Stimulated activated CD8-positive, alpha-beta memory T cell treated with anti-CD3 and anti-CD28 coated beads, Interleukin-15, amount 100 ng/mL, for 4 hours (primary cell): Measurements from ENCODE around the gene DCAF5.
"Not testable (repeated sequence)": the region's sequence is repeated elsewhere in the genome, so short reads cannot be mapped to it uniquely, and the experiment has no call there.

ENCODE experiments used
- DNase-seq, 2 donors: peaks; one replicate each; pipeline ENCODE4 v3.0.0-alpha.2; 2020; ENCODE audit warnings: low read depth in 2 of 2

Gene DCAF5

GRCh38 chr14:69044296-69044695, 108.6 kb downstream of the DCAF5 start:
- no peak for DNase-seq

- no peak for DNase-seq
Measured at GRCh38 chr14:69043596-69044260, 109.2 kb downstream of the DCAF5 start.

GRCh38 chr14:69042787-69043444, 110.0 kb downstream of the DCAF5 start:
- no peak for DNase-seq

- DNase-seq, result no peak
Measured at GRCh38 chr14:69042299-69042698, 110.6 kb downstream of the DCAF5 start.

- DNase-seq, result no peak
Measured at GRCh38 chr14:69041783-69042182, 111.1 kb downstream of the DCAF5 start.

DNA sequence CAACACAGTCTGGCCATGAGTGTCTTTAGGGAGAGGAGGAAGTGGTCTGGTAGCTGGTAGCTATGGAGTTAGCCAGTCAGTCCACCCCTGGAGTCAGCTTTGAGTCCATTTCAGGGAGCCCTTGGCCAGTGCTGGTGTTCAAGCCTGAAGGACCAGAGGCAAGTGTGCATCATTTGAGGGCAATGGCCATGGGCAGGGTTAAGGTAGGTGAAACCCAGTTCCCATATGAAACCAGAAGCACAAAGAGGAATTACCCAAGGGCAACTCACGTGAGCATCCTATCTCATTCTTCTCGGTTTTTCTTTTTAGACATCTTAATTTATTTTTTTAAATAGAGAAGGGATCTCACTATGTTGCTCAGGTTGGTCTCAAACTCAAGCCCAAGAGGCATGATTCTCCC, 112.6 kb downstream of the DCAF5 start:
- no peak for DNase-seq

GRCh38 chr14:69039288-69039628, 113.7 kb downstream of the DCAF5 start:
- DNase-seq, result no peak

DNA sequence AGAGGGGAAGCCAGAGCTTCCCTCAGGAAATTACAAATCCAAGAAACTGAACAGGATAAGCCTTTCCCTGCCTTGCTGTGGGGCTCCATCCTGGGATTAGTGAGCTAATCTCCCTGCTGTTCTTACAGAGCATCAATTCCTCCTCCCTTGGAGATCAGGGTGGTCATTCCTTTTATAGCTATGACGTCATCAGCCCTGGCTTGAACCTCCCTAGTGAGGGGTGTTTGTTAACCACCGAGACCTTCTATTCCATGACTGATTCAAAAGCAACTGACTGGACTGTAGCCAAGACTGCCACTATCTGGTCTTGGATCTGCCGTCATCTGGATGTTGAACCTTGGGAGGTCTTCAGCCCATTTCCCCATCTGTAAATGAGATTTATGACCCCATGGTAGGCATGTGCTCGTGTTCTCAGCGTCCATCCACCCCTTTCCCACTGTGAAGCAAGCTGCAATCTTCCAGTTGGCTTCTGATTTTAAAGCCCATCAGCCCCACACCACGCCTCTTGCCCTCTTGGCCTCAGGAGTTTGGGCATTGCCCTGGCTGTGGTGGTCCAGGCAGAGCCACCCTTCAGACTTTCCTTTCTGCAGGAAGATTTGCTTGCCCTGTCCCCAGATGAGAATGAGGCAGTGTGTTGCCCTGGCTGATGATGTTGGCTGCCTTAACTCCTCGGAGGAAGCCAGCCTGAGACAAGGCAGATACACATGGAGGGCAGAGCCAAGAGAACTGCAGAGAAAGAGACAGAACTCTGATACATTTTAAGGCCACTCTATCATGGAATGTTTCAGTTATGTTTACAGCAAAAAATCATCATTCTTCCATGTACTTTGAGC, 114.2 kb downstream of the DCAF5 start:
- no peak for DNase-seq

GRCh38 chr14:69037790-69038454, 115.0 kb downstream of the DCAF5 start:
- DNase-seq, result no peak

- DNase-seq, result no peak
Measured at GRCh38 chr14:69036757-69037506, 116.0 kb downstream of the DCAF5 start.

DNA sequence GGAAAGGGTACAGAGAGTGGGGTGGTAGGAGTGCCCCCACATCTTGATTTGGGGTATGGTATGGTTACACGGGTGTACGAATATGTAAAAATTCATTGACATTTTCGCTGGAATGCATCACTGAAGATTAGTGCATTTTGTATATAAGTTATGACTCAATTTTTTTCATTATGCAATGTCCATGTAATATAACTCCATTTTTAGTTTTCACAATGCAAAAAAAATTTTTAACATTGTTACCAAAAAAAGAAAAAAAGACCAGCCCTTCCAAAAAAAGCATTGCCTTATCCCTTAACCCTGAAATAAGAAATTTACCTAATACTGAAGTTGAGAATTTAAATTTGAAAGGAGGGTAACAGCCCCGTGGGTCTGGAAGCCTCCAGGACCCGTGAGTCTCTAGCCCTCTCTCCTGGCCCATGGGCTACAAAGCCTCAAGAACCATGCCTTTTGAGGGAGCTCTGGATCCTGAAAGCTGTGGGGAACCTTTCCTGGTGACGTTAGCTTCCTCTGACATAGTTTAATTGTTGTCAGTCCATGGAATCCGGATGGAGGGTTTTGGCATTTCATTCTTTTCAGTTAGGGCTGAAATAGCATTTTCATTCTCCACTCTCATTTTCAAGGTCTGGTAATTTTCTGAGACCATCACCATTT, 118.2 kb downstream of the DCAF5 start:
- no peak for DNase-seq

DNA sequence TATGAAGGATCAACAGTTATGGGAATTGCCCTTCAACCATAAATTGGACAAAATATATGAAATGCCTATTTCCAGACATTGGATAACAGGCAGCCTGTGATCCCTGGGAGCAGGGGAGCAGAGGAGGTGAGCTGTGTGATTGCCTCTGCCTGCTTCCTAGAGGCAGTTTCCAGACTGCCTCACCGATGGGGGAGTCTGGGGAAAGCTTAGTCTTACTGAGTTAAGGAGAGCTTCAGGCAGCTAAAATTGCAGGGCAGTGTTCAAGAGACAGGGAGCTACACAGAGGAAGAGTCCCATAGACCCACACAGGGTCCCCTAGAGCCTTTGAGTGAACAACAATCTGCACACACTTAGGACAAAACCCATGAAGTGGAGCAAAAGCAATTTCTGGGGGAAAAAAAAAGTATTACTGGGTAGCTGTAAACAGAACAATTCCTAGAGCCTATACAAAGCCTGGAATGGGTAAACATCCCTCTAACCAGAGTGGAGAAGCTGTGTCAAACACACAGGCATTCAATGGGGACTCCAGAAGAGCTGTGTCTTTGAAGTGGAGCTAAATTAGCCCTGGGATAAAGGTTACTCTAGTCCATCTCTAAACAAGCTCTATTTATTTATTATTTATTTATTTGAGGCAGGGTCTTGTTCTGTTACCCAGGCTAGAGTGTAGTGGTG, 125.5 kb downstream of the DCAF5 start:
- DNase-seq, result no peak

DNA sequence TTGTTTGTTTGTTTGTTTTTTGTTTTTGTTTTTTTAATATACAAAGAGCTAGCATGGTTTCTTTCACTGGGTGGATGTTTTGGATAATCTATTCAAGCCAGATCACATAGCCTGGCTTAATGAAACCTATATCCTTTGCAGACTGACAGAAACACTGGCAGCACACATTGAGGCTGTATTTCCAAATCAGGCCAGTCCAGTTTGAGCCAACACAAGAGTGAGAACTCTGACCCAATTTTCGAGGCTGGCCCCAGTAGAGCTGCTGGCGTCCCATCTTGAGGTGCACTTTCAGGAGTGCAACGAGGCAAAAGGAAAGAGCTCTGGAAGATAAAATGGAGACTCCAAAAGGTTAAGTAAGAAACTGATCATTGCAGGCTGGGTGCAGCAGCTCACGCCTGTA, 129.9 kb downstream of the DCAF5 start:
- DNase-seq, result no peak

DNA sequence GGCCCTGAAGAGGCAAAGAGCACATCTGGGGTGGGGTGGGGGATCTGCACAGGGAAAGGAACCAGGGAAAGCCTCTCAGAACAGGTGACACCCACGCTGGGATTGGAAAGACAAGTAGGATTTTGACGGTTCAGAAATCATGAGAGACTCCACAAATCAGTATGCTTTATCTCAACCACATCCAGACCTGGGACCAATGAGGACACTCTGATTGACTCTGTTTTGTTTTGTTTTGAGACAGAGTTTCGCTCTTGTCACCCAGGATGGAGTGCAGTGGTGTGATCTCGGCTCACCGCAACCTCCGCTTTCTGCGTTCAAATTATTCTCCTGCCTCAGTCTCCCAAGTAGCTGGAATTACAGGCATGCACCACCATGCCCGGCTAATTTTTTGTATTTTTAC, 130.8 kb downstream of the DCAF5 start:
- not testable (repeated sequence) for DNase-seq

DNA sequence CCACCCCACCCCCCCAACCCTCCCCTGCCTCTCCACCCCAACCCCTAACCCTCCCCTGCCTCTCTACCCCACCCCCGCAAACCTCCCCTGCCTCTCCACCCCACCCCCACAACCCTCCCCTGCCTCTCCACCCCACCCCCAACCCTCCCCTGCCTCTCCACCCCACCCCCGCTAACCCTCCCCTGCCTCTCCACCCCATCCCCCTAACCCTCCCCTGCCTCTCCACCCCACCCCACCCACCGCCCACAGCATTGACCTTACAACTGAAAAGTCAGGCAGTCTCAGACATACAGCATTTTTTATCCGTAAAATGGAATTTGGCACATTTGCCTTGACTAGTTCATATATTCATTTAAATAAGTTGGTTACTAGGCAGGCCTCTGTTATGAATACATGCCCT, 135.2 kb downstream of the DCAF5 start:
- DNase-seq, result no peak

DNA sequence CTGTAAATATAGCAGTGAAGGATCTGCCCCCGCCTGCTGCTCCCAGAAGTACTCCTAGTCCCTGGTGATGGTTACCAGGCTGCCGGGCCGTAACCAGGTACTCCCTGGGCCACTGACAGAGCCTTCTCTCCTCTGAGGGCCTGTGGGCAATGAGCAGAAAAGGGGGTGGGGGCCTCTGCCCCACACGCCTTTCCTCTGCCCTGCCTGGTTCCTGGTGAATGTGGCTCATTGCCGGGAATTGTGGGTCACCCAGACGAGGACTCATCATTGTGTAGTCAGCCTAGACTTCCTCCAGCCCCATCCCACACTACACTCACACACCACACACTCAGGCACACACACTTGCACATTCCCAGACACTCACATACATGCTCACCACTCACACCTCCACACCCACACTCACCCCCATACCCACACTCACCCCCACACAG, 138.1 kb downstream of the DCAF5 start:
- DNase-seq, result no peak

- no peak for DNase-seq
Measured at GRCh38 chr14:69013943-69014782, 138.8 kb downstream of the DCAF5 start.

- DNase-seq, result no peak
Measured at GRCh38 chr14:69012256-69012953, 140.5 kb downstream of the DCAF5 start.

- DNase-seq, result no peak
Measured at GRCh38 chr14:69010648-69011047, 142.3 kb downstream of the DCAF5 start.
